HG03060 (cell line): ENCODE data around the gene WSB1.
"Not testable (repeated sequence)": the region's sequence is repeated elsewhere in the genome, so short reads cannot be mapped to it uniquely, and the experiment has no call there.

Source experiments
- ATAC-seq: cut with Tn5 transposase; IDR thresholded peaks from one replicate; pipeline ENCODE4 v1.9.1; 2021; ENCODE audit warnings: low read depth, moderate number of reproducible peaks; ENCODE audit not compliant: unreplicated experiment

Gene WSB1

DNA sequence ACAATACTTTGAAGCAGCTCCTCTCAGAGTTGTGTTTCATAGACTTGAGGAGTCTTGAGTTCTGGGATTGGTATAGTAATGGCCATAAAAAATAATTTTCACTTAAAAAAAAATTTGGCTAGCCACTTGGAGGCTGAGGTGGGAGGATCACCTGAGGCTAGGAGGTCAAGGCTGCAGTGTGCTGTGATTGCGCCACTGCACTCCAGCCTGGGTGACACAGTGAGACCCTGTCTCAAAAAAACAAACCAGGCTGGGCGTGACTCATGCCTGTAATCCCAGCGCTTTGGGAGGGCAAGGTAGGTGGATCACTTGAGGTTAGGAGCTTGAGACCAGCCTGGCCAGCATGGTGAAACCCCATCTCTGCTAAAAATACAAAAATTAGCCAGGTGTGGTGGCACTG, 14.8 kb upstream of the WSB1 start:
- ATAC-seq: not testable (repeated sequence)

DNA sequence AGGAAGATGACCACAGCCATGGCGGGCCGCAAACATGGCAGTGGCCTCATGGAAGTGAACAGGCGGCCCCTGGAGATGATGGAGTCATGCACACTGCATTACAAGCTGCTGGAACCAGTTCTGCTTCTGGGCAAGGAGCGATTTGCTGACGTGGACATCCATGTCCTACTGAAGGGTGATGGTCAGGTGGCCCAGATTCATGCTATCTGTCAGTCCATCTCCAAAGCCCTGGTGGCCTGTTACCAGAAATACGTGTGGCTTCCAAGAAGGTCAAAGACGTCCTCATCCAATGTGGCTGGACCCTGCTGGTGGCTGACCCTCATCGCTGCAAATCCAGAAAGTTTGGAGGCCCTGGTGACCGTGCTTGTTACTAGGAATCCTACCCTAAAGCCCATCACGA, 13.4 kb upstream of the WSB1 start:
- ATAC-seq: no peak

DNA sequence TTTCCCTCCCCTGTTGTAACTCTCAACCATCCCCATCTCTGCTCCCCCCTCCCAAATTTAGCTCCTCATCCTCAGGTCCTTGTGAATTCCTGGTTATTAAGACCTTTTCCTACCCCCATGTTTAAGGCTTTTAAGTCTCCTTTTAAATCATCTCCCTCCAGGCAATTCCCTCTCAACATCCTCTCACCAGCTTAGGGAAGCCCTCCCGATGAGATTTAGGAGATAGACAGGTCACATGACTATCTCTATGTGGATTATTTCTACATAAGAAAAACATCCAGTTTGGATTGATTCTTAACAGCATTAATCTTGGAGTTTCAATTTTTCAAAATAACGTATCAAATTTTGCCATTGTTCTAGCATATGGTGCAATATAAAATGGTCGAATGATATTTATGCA, 12.5 kb upstream of the WSB1 start:
- ATAC-seq: no peak

DNA sequence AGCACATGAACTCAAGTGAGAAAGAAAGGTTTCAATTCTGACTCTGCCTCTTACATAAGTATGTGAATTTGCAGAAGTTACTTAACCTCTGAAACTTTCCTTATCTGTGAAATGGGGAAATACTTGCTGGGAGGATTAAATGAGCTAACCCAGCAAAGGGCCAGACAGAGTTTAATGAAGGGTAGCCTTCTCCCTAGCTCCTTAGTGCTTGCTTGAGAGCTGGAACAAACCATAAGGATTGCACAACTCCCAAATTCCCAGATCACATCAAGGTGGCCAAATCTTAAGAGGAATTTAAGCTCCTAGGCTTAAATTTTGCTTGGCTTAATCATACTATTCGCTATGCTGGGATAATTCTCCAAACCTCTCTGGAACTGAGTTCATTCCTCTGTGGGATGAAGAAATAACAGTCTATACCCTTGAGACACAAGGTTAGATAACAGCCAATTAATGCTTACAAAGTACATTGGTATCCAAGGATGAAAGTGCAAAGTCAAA, 11.8 kb upstream of the WSB1 start:
- no peak for ATAC-seq

DNA sequence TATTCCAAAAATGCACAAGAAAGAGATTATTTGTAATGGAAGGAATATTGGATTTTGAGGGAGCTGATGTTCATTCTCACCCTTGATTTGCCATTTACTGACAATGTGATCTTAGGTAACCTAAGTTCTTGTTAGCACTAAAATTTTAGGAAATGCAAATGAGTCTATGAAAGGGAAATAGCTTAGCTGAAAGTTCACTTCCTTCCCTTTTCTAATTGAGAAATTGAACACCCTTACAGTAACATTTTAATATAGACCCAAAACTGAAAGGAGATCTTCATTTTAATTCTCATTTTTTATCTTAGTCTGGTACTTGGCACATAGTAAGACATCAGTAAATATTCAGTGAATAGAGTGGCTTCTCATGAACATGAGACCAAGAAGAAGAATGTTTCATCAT, 10.9 kb upstream of the WSB1 start:
- ATAC-seq: no peak

DNA sequence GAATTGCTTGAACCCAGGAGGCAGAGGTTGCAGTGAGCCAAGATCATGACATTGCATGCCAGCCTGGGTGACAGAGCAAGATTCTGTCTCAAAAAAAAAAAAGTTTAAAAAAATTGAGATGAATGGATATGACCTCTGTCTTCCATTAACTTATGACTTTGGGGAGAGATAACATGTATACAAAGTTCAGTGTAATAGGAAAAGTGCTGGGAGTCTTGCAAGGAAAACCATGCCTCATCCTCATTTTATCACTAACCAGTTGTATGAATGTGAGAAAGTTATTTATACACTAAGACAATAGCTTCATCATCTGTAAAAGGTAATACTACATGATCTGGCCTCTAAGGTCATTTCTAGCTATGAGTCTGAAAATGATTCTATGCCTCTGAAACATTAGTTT, 10.2 kb upstream of the WSB1 start:
- ATAC-seq: no peak

DNA sequence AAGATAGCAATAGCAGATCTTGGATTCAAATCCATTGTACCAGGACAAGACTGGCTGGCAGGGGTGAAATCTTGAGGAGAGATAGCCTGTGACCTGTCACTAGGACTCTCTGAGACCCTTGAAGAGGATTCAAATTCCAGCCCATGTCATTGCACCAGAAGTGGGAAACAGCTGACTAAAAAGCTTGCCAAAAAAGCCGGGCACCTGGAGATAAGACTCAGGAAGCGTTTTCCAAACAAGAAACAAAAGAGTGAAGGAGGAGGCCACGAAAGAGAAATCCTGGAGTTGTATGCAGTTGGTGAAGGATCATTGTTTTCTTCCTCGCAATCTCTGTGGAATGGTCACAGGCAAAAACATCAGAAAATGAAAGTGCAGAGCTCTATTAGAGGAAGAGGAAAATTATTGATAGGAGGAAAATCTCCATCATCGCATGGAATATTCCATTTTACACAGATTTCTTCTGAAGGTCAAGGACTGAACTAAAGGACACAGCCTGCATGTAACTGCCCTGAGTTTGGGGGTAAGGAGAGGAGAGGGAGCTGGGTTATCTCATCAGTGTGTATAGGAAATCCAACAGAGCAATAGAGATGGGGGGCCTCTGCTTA, 9.0 kb upstream of the WSB1 start:
- ATAC-seq: no peak

DNA sequence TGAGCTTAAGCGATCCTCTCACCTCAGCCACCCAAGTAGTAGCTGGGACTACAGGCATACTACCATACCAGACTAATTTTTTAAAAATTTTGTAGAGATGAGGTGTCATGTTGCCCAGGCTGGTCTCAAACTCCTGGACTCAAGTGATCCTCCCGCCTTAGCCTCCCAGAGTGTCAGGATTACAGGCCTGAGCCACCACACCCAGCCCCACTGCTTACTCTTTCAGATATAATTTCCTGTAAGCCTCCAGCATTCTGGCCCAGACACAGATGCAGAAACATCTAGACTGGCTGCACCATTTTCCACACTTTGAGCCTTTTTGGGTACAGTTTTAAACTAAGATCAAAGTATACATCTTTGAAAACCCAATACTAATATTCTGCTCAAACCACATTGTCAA, 8.4 kb upstream of the WSB1 start:
- ATAC-seq: no peak

DNA sequence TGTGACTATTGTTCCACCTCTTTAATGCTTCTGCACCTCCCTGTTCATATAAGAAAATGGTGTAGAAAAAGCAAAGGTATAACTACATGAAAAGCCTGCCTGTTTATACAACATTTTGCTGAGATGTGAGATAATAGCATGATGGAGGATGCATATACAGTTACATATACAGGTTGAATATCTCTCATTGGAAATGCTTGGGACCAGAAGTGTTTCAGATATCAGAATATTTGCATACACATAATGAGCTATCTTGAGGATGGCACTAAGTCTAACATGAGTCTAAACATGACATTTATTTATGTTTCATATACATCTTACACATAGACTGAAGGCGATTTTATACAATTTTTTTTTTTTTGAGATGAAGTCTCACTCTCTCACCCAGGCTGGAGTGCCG, 5.7 kb upstream of the WSB1 start:
- no peak for ATAC-seq

DNA sequence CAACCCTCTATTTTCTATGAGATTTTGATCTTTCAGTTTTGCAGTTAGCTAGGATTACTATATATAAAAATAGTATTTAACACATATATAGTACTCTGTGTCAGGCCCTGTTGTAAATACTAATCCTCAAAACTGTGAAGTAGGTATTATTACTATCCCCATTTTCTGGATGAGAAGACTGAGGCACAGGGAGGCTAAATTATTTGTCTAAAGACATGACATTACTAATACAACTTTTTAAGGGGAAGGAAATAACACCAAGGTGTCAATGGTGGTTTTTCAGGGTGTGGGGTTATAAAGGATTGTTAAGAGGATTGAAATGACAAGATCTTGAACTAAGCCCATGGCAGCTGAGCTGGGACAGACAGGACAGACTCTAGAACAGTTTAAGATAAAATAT, 4.1 kb upstream of the WSB1 start:
- ATAC-seq: no peak

DNA sequence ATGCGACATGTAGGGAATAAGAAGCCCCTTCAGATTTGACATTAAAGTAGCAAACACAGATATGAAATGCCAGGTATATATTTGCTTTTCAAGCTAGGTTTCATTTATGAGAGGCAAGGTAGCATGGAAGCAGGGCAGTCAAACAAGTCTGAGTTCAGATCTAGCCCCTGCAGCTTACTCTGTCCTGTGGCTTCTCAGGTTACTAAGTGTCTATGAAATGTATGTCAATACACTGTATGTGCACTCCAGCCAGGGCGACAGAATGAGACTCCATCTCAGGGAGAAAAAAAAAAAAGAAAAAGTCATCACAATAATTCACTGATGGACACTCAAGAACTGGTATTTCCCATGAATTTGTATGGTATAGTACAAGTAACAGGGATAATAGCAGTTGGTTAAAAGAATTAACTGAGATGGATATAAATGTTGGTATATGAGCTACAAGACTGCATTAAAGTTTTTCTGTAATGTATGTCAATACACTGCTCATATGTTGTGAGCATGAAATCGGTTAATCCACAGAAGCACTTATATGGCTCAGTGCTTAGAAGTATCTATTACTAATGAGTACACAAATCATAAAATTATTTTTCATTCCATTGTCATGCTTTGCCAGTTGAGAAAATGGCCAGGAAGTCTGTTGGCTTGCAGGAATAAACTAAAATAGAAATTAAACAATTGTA, 2.9 kb upstream of the WSB1 start:
- no peak for ATAC-seq

DNA sequence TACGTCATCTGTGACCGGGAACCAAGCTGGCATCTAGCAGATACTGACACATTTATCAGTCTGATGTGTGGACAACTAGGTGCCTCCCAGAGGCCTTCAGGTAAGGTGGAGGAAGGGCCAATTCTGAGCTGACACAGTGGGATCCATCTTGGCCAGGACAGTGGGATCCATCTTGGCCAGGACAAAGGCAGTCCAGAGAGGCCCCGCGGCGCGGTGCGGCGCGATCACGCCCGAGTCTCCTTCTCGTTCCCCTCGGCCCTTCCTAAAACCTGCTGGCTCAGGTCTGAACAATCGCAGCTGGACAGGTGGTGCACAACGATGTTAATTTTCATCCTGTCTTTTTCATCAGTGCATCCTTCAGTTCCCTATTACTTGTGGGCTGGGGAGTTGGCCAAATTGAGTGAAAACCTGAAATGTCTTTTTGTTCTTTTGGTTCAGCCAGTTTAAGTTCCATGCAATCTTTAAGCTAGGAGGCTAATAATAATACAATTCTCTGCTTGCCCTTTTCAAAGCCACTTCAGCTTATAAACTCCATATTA, 486 bp upstream of the WSB1 start:
- no peak for ATAC-seq

DNA sequence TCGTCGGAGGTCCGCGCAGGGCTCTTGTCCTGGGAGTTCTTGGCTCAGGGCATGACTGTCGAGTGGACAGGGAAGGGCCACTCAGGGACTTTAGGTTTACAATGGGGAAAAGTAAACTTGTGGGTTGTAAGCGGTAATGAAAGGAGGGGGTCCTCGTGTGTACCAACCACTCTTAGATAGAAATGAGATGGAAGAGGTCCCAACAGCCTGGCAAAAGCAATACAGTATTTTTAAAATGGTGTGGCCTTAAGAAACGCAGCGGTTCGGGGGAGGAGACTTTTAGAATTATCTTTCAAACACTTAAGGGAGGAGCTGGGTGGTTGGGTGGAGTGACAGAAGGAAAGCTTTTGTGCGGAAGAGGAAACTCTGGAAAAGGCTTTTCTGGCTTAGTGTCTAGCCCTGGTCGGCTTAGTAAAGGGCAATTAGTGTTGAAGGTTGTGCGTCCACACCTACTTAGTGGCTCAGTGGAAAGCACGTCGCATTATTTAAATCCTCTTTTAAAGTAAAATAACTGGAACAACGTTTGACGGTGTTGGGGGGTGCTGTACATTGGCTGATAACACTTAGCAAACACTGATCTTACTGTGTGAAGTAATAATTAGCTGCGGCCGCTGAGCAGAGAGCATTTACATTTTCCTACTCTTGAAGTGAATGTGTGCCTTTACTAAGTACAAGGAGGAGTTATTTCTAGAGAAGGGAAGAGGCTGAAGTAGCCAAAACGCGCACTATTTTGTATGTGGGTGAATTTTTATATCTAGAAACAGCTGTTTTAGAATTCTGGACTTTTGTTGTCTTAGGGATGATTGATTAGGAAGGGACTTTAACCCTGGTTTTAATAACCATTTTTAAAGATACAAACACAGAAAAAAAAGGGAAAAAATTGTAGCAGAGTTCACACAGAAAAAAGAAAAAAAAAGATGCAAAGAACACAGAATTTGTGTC, 1.0 kb downstream of the WSB1 start:
- ATAC-seq: peak; percentile 37

DNA sequence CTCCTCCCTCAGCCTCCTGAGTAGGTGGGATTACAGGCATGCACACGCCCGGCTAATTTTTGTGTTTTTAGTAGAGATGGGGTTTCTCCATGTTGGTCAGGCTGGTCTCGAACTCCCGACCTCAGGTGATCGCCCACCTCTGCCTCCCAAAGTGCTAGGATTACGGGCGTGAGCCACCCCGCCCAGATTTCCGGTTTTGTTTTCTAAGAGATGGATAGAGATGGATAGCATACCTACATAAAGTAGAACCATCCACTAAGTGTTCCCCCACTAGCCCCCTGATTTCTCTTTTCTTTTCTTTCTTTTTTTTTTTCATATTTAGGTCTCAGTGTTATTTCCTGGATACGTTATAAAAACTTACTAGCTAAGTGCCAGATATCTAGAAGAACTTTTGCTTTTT, 2.0 kb downstream of the WSB1 start:
- ATAC-seq: no peak

DNA sequence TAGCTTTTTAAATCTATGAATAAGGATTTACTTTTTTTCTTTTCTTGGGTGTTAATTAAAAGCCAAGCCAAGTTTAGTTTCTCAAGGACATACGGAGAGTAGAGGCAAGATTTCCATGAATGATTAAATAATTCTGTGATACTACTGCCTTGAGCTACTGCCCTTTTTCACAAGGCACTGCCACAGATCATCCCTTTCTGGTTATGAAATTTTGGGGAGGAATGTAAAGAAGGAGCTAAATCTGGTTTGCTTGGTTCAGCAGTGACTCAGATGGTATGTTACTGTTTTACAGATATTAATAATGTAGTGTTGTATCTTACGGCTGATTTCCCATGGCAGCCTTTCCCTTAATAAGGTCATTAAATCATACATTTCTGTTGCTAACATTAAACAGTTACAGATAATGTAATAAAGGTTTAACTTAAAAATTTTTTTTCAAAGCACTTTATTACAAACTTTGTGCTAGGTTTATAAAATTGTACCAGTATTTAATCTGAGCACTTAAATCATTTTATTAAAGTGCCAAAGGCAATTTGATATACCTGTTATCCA, 2.6 kb downstream of the WSB1 start:
- no peak for ATAC-seq

DNA sequence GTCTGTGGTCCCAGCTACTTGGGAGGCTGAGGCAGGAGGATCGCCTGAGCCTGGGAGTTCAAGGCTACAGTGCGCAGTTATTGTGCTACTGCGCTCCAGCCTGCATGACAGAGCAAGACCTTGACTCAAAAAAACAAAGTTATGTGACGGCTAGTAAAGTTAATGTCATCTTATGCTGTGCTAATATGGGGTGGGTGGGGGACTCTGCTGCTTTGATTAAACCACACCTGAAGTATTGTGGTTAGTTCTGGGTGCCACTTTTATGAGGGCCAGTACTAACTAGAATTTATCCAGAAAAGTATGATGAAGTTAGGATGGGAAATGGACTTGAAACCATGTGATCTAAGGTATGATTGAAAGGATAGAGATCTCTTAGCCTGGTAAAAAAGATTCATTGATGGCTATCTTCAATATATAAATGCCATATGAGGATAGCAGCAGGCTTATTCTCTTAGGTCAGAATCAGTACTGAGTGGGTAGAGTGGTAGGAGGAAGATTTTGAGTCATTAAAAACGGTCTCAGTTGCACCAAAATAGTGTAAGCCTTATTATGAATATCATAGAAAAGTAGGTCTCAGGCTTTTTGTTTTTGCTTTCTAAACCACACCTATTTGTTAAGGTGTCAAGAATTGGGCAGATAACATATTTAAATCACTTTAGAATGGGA, 5.6 kb downstream of the WSB1 start:
- ATAC-seq: no peak

DNA sequence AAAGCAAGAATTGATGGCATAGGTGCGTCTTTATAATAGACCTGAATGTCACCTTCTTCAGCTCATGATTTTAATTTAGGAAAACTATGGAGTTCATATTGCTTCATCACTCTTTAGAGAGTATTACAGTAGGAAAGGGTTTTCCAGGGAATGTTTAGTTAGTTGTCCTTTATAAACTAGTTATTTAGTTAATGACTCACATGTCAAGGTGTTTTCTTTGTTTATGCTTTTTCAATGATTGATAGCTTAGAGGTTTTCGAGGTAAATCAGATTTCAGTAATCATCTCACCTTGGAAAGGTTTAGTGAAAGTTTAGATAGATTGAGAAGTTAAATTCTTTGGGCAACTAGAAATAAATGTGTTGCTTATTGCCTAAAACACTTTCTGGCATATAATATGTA, 9.8 kb downstream of the WSB1 start:
- ATAC-seq: no peak

DNA sequence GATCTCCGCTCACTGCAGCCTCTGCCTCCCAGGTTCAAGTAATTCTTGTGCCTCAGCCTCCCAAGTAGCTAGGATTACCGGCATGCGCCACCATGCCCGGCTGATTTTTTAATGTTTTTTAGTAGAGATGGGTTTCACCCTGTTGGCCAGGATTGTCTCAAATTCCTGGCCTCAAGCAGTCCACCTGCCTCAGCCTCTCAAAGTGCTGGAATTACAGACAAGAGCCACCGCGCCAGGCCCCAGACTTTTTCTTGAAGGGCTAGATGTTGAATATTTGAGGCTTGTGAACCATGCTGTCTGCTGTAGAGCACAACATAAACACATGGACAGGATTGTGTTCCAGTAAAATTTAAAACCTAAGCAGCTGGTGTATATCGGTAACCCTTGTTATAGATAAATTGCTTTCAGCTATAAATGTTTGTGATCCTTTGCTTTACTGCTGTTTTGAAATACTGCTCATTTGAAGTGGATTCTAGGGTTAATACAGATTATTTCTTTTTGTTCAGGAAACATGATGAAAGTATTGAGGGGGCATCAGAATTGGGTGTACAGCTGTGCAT, 12.4 kb downstream of the WSB1 start:
- ATAC-seq: no peak

DNA sequence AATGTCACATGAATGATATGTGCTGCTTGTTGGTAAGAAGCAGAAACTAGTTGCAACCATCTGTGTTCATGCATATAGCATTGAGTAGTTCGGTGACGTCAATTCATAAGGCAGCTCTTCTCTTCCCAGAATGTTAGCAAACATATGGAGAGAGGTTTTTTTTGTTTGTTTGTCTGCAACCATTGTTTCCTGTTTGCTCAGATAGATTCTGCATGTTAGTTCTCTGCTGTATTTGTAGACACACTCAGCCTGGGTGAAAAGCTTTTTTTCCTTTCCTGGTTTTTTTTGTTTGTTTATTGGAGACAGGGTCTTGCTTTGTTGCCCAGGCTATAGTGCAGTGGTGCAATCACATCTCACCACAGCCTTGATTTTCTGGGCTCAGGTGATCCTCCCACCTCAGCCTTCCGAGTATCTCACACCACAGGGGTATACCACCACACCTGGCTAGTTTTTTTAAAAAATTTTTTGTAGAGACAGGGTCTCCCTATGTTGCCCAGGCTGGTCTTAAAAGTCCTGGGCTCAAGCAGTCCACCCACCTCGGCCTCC, 16.7 kb downstream of the WSB1 start:
- ATAC-seq: no peak

DNA sequence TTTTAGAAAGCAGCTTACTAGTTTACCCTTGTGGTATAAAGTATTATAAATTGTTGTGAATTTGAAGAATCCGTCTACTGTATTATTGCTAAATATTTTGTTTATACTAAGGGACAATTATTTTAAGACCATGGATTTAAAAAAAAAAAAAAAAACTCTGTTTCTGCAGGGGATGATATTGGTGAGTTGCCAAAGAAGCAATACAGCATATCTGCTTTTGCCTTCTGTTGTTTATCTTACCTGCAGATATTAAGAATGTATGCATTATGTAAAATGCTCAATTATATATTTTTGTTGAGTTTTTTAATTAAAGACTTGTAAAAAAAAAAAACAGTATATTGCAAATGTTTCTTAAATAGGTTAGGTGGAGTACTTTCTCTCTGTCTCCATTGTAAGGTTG, 19.4 kb downstream of the WSB1 start:
- ATAC-seq: no peak
